Keratinocyte (primary cell): ENCODE results near the gene TESK1. TPM values are rescaled to one million over a fixed set of nuclear protein-coding genes. Genes with fewer than 3 reads are reported as not detected.

ENCODE experiments used
- DNase-seq: peaks from one replicate; pipeline ENCODE4 v3.0.0-alpha.2; 2011; ENCODE audit warnings: low read depth, missing footprints, low spot score
- FAIRE-seq: peaks from 2 replicates; lab custom pipeline; 2011; peaks lifted over from hg19 to GRCh38; lab: Jason Lieb, UNC
- H2AFZ ChIP-seq: 2 replicates; pipeline ENCODE4 v1.6.0; 2012; ENCODE audit warnings: low read length, control low read depth, inconsistent platforms; ENCODE audit not compliant: control insufficient read depth
- H3K27ac ChIP-seq: 2 replicates; pipeline ENCODE4 v1.5.1; 2011; ENCODE audit warnings: low read length; ENCODE audit not compliant: control insufficient read depth, insufficient read depth
- H3K27me3 ChIP-seq: 3 replicates; pipeline ENCODE4 v1.6.0; 2011; ENCODE audit warnings: low read length; ENCODE audit not compliant: control insufficient read depth, insufficient read depth; ENCODE audit errors: extremely low read depth
- H3K36me3 ChIP-seq, 2 experiments: 2 replicates in 1 of 2; 3 replicates in 1 of 2; pipeline ENCODE4 v1.5.1; 2011; ENCODE audit warnings: low read length in 2 of 2, mild to moderate bottlenecking in 1 of 2; ENCODE audit not compliant: control insufficient read depth in 2 of 2, insufficient read depth in 2 of 2; ENCODE audit errors: extremely low read depth in 1 of 2
- H3K4me1 ChIP-seq: 3 replicates; pipeline ENCODE4 v1.5.1; 2011; ENCODE audit warnings: low read length; ENCODE audit not compliant: control insufficient read depth, insufficient read depth; ENCODE audit errors: extremely low read depth
- H3K4me2 ChIP-seq: 3 replicates; pipeline ENCODE4 v1.6.0; 2011; ENCODE audit warnings: low read depth, low read length; ENCODE audit not compliant: control insufficient read depth, insufficient read depth; ENCODE audit errors: extremely low read depth
- H3K4me3 ChIP-seq, 3 experiments: fragments of 200-600 bp in 1 of 3; sonication (generic) in 1 of 3; 2 replicates in 2 of 3; 3 replicates in 1 of 3; pipeline ENCODE4 v1.5.1; 2011 to 2016; ENCODE audit warnings: low read length in 3 of 3, mild to moderate bottlenecking in 3 of 3, control low read depth in 2 of 3, inconsistent platforms in 1 of 3, low read depth in 1 of 3, mixed read lengths in 1 of 3, mixed run types in 1 of 3, moderate library complexity in 1 of 3; ENCODE audit not compliant: control insufficient read depth in 2 of 3, insufficient read depth in 2 of 3; ENCODE audit errors: extremely low read depth in 1 of 3
- H3K79me2 ChIP-seq: 2 replicates; pipeline ENCODE4 v1.6.0; 2012; ENCODE audit warnings: low read length; ENCODE audit not compliant: control insufficient read depth, insufficient read depth
- H3K9ac ChIP-seq: 3 replicates; pipeline ENCODE4 v1.6.0; 2011; ENCODE audit warnings: low read length; ENCODE audit not compliant: control insufficient read depth, insufficient read depth; ENCODE audit errors: extremely low read depth
- H3K9me1 ChIP-seq: 3 replicates; pipeline ENCODE4 v1.6.0; 2011; ENCODE audit warnings: low read length; ENCODE audit not compliant: control insufficient read depth, insufficient read depth; ENCODE audit errors: extremely low read depth
- H3K9me3 ChIP-seq: 2 replicates; pipeline ENCODE4 v1.5.1; 2012; ENCODE audit warnings: low read depth, low read length; ENCODE audit not compliant: control insufficient read depth
- H4K20me1 ChIP-seq: 3 replicates; pipeline ENCODE4 v1.6.0; 2011; ENCODE audit warnings: low read length; ENCODE audit not compliant: control insufficient read depth, insufficient read depth; ENCODE audit errors: extremely low read depth
- EZH2 ChIP-seq: IDR thresholded peaks from one replicate; pipeline ENCODE4 v1.6.1; 2012; ENCODE audit warnings: inconsistent platforms, mild to moderate bottlenecking, low read length, moderate library complexity
- dilution Hi-C: fragments of 300-500 bp; cut with MboI; formaldehyde crosslinking; loops from one replicate; pipeline ENCODE4 v1.7.0; 2020; ENCODE audit warnings: low sequenced_read_pairs; ENCODE audit not compliant: extremely low pct_ligation_motif_present
- polyA plus RNA-seq, 5 experiments: library from polyadenylated mRNA; depleted of rRNA in 3 of 5; stranded (reverse) in 3 of 5; stranded (forward) in 1 of 5; unstranded in 1 of 5; fragments of >200 nt; gene quantifications; 1 replicate in 1 of 5; 2 replicates in 3 of 5; 3 replicates in 1 of 5; pipeline versions ENCODE4 v1.2.1 to v1.2.3, GENCODE V29; 2011 to 2012; ENCODE audit warnings: missing spikeins in 2 of 5, low read depth in 1 of 5, low replicate concordance in 1 of 5
- TF ChIP-seq, protein P1 (sequence below), 3 experiments: IDR thresholded peaks in 1 of 3; conservative IDR thresholded peaks in 1 of 3; optimal IDR thresholded peaks in 1 of 3; 2 replicates in 2 of 3; 3 replicates in 1 of 3; pipeline versions ENCODE3 to v1.5.1; 2011; ENCODE audit warnings: low read length in 3 of 3, mild to moderate bottlenecking in 3 of 3, moderate library complexity in 2 of 3, control low read depth in 1 of 3, inconsistent platforms in 1 of 3; ENCODE audit not compliant: insufficient read depth in 2 of 3; ENCODE audit errors: extremely low read depth in 1 of 3

The TESK1 gene
- polyA plus RNA-seq, 1 donor (not counting 4 experiments of a cell fraction or from before 2014, with no cell fraction given) = 11.2 TPM

DNA sequence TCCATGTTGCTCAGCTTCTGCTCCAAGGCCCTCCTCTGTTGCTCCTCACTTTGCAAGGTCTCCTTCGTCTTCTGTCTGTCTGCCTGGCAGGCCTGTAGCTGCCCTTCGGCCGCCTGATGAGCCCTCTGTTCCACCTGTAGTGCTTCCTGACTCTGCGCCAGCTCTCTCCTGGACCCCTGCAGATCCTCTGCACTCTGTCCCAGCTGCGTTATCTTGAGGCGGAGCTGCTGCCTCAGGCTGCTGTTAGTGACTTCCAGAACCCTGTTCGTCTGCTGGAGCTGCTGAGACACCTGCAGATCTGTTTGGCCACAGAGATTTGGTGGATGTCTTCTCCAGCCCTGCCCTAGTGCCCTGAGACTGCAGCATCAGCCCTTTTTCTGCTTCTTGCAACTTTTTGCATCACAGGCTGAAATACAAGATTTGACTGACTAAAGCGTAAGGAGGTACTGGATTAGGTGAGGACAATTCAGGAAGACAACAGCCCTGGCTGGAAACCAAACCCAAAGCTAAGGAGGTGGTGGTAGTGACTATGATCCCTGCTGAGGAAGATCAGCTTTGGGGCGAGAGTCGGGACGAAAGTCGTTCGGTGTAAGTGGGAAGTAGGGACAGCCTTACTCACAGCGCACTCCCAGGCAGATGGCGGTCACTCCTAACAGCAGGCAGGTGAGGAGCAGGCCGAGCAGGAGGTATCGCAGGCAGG is 11.1 kb downstream of the TESK1 start:
- no peak overlapping the region for H2AFZ ChIP-seq
- H3K79me2 ChIP-seq = no peaks in the 10 kb centered on the region
- DNase-seq = no peak
- no peak overlapping the region for H3K9ac ChIP-seq
- dilution Hi-C loops = no loop called here
- H3K36me3 ChIP-seq = no peaks in the 10 kb centered on the region
- peaks cover 25% of the 10 kb centered on the region for H3K27me3 ChIP-seq
- H3K4me3 ChIP-seq = no peak overlapping the region
- FAIRE-seq = no peak
- TF ChIP-seq, protein P1, sequence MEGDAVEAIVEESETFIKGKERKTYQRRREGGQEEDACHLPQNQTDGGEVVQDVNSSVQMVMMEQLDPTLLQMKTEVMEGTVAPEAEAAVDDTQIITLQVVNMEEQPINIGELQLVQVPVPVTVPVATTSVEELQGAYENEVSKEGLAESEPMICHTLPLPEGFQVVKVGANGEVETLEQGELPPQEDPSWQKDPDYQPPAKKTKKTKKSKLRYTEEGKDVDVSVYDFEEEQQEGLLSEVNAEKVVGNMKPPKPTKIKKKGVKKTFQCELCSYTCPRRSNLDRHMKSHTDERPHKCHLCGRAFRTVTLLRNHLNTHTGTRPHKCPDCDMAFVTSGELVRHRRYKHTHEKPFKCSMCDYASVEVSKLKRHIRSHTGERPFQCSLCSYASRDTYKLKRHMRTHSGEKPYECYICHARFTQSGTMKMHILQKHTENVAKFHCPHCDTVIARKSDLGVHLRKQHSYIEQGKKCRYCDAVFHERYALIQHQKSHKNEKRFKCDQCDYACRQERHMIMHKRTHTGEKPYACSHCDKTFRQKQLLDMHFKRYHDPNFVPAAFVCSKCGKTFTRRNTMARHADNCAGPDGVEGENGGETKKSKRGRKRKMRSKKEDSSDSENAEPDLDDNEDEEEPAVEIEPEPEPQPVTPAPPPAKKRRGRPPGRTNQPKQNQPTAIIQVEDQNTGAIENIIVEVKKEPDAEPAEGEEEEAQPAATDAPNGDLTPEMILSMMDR (optimal IDR thresholded peaks at IDR 0.05 in 1 of 3, IDR thresholded peaks at IDR 0.05 in 1 of 3, conservative IDR thresholded peaks at IDR 0.05 in 1 of 3; ENCODE audit: extremely low read depth in 1 of 3, insufficient read depth in 2 of 3, low read length in 3 of 3) = no peak
- TF ChIP-seq EZH2 = no peak
- no peak overlapping the region for H3K4me2 ChIP-seq
- H3K4me1 ChIP-seq = no peaks in the 10 kb centered on the region
- H4K20me1 ChIP-seq = no peaks in the 10 kb centered on the region
- no peaks in the 10 kb centered on the region for H3K9me3 ChIP-seq
- no peak overlapping the region for H3K27ac ChIP-seq
- no peaks in the 10 kb centered on the region for H3K9me1 ChIP-seq

GRCh38 chr9:35616681-35617459 is 11.8 kb downstream of the TESK1 start:
- H3K4me3 ChIP-seq = peak overlapping the region; percentile 8 to 58 (median 24)
- peak overlapping the region; percentile 94 for H2AFZ ChIP-seq

More at GRCh38 chr9:35616681-35617459, 11.8 kb downstream of the TESK1 start:
- no peaks in the 10 kb centered on the region for H3K9me3 ChIP-seq
- H3K27ac ChIP-seq = no peak overlapping the region
- H3K9ac ChIP-seq = peak overlapping the region; percentile 49
- no peaks in the 10 kb centered on the region for H3K4me1 ChIP-seq
- H3K36me3 ChIP-seq = no peaks in the 10 kb centered on the region
- no peaks in the 10 kb centered on the region for H3K9me1 ChIP-seq
- no peak for TF ChIP-seq EZH2
- TF ChIP-seq, protein P1 (optimal IDR thresholded peaks at IDR 0.05 in 1 of 3, IDR thresholded peaks at IDR 0.05 in 1 of 3, conservative IDR thresholded peaks at IDR 0.05 in 1 of 3; ENCODE audit: extremely low read depth in 1 of 3, insufficient read depth in 2 of 3, low read length in 3 of 3) = peak in 1 of 3 experiments; percentile 52
- DNase-seq (peak; percentile 17), FAIRE-seq (no peak)
- no peaks in the 10 kb centered on the region for H4K20me1 ChIP-seq
- H3K4me2 ChIP-seq = peak overlapping the region; percentile 68
- dilution Hi-C loops = no loop called here
- H3K79me2 ChIP-seq = no peaks in the 10 kb centered on the region
- H3K27me3 ChIP-seq = peaks cover 25% of the 10 kb centered on the region
